Tongue (tissue), 2 donors: ENCODE measurements around the gene CES3. TPM values are rescaled to one million over a fixed set of nuclear protein-coding genes. Genes with fewer than 3 reads are reported as not detected.
"Not testable (repeated sequence)": the region's sequence is repeated elsewhere in the genome, so short reads cannot be mapped to it uniquely, and the experiment has no call there.

Experiments used
- DNase-seq: peaks from one replicate; pipeline ENCODE4 v3.0.0-alpha.2; 2015
- total RNA-seq: library from RNA; depleted of rRNA; stranded (reverse); fragments of >200 nt; gene quantifications from one replicate; pipeline ENCODE4 v1.2.3, GENCODE V29; 2014

Gene CES3
- total RNA-seq, 1 donor from 2014 or later: 1.8 TPM

DNA sequence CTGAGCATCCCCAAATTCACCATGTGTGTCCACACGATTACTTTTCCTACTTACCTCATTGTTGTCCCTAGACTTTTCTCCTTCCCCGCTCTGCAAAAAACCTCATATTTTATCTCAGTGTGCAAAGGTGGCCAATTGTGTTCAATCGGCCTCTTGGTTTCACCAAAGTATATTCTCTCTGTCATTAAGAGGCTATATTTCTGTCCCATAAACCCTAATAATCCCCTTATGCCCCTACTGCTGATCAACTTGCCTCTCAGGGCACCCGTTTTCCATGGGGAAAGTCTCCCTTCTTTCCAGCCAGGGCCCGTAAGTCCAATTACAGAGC, 14.1 kb upstream of the CES3 start:
- DNase-seq: no peak

DNA sequence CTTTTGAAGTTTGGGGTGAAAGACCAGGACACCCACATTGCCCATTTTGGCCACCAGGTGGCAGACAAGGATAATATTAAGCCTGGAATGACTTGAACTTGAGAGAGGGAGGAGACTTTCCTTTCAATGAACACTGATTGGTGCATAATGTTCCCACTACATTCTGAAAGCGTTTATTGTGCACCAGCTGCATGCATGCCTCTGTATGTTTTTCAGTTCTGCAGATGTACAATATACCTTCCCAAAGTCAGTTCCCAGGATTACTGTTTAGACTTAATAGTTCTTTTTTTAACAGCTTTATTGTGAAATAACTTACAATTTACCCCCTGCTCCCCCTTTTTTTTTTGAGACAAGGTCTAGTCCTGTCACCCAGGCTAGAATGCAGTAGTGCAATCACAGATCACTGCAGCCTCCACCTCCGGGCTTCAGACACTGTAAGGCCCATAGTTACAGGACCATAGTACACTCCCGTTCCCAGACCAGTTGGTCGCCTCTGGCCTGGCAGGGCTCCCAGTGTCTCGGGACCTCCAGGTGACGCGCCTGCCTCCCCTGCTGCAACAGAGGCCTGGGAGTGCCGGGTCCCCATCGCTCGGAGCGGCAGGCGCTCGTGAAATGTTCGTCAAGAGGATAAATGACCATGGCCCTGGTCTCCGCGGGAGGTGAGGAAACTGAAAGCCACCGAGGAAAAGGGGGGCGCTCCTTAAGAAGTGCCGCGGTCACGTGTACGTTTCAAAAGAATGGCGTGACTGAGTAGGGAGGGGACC, 13.6 kb upstream of the CES3 start:
- peak; percentile 93 for DNase-seq

GRCh38 chr16:66948134-66948836, 12.8 kb upstream of the CES3 start:
- DNase-seq: no peak

- DNase-seq: no peak
Measured at GRCh38 chr16:66948837-66949225, 12.2 kb upstream of the CES3 start.

- no peak for DNase-seq
Measured at GRCh38 chr16:66949472-66949871, 11.6 kb upstream of the CES3 start.

- no peak for DNase-seq
Measured at GRCh38 chr16:66950437-66950836, 10.6 kb upstream of the CES3 start.

GRCh38 chr16:66950971-66951790, 9.9 kb upstream of the CES3 start:
- DNase-seq: no peak

DNA sequence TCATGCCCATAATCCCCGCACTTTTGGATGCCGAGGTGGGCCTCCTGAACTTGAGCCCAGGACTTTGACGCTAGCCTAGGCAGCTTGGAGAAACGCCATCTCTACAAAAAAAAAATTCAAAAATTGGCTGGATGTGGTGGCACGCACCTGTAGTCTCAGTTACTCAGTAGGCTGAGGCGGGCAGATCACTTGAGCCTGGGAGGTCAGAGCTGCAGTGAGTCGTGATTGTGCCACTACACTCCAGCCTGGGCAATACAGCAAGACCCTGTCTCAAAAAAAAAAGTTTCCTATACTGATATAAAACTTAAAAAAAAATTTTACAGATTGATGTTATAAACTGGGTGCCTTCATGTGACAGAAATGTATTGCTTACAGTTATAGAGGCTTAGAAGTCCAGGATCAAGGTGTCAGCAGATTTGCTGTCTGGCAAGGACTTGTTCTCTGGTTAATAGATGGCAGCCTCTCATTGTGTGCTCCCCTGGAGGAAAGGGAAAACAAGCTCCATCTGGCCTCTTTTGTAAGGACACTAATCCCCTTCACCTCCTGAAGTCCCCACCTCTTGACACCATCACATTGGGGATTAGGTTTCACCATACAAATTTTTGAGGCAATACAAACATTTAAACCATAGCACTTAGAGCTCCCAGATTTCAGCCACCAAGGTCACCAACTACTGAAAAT, 8.5 kb upstream of the CES3 start:
- no peak for DNase-seq

- no peak for DNase-seq
Measured at GRCh38 chr16:66953462-66954096, 7.5 kb upstream of the CES3 start.

- peak; percentile 89 for DNase-seq
Measured at GRCh38 chr16:66954097-66954659, 6.9 kb upstream of the CES3 start.

DNA sequence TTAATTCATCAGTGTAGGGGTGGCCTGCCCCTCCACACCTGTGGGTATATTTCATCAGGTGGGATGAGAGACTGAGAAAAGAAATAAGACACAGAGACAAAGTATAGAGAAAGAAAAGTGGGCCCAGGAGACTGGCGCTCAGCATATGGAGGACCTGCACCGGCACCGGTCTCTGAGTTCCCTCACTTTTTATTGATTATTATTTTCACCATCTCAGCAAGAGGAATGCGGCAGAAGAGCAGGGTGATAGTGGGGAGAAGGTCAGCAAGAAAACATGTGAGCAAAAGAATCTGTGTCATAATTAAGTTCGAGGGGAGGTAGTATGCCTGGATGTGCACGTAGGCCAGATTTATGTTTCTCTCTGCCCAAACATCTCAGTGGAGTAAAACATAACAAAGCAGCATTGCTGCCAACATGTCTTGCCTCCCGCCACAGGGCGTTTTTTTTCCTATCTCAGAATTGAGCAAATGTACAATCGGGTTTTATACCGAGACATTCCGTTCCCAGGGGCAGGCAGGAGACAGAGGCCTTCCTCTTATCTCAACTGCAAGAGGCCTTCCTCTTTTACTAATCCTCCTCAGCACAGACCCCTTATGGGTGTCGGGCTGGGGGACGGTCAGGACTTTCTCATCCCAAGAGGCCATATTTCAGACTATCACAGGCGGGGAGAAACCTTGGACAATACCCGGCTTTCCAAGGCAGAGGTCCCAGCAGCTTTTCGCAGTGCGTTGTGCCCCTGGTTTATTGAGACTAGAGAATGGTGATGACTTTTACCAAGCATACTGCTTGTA, 5.5 kb upstream of the CES3 start:
- DNase-seq: not testable (repeated sequence)

DNA sequence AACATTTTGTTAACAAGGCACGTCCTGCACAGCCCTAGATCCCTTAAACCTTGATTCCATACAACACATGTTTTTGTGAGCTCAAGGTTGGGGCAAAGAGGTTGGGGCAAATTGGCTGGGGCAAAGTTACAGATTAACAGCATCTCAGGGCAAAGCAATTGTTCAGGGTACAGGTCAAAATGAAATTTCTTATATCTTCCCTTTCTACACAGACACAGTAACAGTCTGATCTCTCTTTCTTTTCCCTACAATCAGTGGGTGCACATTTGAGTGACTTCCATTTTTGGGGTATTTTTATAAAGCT, 5.0 kb upstream of the CES3 start:
- DNase-seq: not testable (repeated sequence)

DNA sequence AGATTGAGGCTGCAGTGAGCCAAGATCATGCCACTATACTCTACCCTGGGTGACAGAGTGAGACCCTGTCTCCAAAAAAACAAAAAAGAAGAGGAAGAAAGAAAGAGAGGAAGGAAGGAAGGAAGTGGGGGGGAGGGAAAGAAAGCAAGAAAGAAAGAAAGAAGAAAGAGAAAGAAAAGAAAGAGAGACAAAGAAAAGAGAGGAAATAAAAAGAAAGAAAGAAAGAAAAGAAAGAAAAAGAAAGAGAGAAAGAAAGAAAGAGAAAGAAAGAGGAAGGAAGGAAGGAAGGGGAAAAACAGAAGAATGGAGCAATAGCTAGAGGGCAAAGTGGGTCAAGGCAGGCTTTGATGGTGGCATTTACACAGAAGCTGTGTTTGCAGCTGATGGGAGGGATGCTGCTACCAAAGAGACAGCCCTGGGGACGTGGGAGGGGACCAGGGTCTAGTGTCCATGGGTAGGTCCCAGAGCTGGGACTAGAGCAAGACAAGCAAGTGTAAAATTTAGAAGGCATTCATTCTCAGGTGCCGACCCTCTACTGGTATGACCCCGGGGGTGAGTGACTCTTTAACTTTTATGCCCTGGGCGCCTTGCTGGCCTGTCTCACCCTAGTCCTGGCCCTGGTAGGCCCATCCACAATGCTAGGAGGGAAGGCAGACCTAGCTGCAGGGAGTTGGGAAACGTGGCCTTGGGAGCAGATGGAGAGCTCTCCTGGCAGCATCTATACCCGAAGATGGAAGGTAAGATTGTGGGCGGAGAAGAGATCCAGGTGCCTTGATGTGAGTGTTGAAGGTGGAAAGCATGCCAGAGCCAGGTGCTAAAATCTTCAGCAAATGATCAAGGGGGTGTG, 2.0 kb upstream of the CES3 start:
- DNase-seq: no peak

DNA sequence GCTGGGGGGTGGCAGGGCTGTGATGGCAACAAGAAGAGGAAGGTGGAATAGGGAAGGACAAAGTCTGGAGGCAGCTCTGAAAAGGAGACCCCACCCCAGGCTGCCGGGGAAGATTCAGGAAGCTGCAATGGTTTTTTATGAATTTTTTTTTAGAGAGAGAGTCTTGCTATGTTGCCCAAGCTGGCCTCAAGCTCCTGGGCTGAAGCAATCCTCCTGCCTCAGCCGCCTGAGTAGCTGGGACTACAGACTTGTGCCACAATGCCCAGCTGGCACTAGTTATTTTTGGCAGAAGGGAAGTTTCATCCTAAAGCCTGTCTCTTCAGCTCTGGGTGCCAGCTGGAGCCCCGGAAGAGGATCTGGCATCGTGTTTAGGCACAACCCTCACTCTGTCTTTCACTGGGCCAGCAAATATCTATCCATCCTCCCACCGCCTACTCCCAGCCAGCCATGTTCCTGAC, 1.3 kb upstream of the CES3 start:
- peak; percentile 71 for DNase-seq

DNA sequence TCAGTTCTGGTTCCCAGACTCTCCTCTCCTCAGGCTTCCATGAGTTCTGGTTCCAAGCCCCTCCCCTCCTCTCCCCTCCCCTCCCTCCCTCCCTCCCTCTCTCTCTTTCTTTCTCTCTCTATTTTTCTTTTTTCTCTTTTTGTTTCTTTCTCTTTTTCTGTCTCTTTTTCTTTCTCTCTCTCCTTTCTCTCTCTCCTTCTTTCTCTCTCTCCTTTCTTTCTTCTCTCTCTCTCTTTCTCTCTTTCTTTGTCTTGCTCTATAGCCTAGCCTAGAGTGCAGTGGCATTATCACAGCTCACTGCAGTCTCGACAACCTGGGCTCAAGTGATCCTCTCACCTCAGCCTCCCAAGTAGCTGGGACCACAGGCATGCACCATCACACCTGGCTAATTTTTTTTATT, 796 bp upstream of the CES3 start:
- DNase-seq: no peak

GRCh38 chr16:66961914-66962313, 848 bp downstream of the CES3 start:
- DNase-seq: no peak

GRCh38 chr16:66964049-66964448, 3.0 kb downstream of the CES3 start:
- DNase-seq: no peak

GRCh38 chr16:66968847-66969246, 7.8 kb downstream of the CES3 start:
- DNase-seq: no peak

DNA sequence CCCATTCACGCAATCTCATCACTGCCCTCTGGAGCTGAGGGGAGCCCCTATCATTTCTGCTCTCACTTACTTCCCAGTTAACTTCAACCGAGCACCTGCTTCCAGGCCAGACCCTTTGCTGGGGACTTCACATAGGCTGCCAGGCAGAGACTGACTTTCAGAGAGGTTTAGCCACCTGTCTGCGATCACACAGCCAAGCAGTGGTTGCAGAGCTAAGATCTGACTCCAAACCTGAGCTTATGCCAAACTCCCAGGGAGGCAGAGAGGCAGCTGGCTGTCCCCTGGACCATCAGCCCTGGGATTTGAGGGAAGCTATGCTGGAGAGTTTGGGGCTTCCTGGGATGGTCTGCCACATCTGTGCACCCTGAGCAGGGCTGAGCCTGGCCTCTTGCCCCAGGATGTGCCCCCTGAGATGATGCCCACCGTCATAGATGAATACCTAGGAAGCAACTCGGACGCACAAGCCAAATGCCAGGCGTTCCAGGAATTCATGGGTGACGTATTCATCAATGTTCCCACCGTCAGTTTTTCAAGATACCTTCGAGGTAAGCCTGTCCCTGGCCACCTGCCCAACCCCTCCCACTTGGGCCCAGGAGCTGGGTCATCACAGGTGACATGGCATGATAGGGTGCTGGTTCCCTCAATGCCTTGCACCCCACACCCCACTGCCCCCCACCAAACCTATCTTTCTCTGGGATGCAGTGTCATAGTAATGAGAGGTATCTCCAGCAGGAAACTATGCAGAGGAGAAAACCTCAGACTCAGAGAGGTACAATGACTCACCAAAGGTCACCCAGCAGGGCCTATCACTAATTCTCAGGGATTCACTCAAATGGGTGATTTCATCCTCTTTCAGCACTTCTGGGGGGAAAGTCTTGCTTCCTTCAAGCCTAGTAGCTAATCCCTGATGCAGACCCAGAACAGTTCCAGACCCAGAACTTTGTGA, 10.0 kb downstream of the CES3 start:
- no peak for DNase-seq
